Uterus (tissue), 4 donors: ENCODE measurements around the gene ARHGEF7. TPM values are rescaled to one million over a fixed set of nuclear protein-coding genes. Genes with fewer than 3 reads are reported as not detected.
"Not testable (repeated sequence)": the region's sequence is repeated elsewhere in the genome, so short reads cannot be mapped to it uniquely, and the experiment has no call there.

Experiments
- DNase-seq, 2 donors: peaks; one replicate each; pipeline ENCODE4 v3.0.0-alpha.2; 2019 to 2020
- H3K27ac ChIP-seq, 2 donors: fragments of 200-600 bp; sonication (generic); 1 replicate in 1 of 2; 2 replicates in 1 of 2; pipeline ENCODE4 v1.5.1; 2016 to 2018
- H3K27me3 ChIP-seq, 2 donors: fragments of 200-600 bp; sonication (generic); one replicate each; pipeline ENCODE4 v1.5.1; 2018 to 2019; ENCODE audit warnings: control low read depth in 1 of 2
- H3K36me3 ChIP-seq, 2 donors: fragments of 200-600 bp; sonication (generic); one replicate each; pipeline ENCODE4 v1.5.1; 2019; ENCODE audit warnings: control low read depth in 1 of 2
- H3K4me1 ChIP-seq, 2 donors: fragments of 200-600 bp; sonication (generic); one replicate each; pipeline ENCODE4 v1.5.1; 2018 to 2019; ENCODE audit warnings: control low read depth in 1 of 2
- H3K4me3 ChIP-seq, 2 donors: fragments of 200-600 bp; sonication (generic); 1 replicate in 1 of 2; 2 replicates in 1 of 2; pipeline ENCODE4 v1.5.1; 2018 to 2019; ENCODE audit warnings: mild to moderate bottlenecking in 1 of 2
- H3K9me3 ChIP-seq, 2 donors: fragments of 200-600 bp; sonication (generic); one replicate each; pipeline ENCODE4 v1.5.1; 2019; ENCODE audit warnings: control low read depth in 1 of 2
- CTCF ChIP-seq, 4 experiments: fragments of 200-600 bp in 2 of 4; fragments of 450-650 bp in 2 of 4; sonication (generic) in 2 of 4; IDR thresholded peaks; one replicate each; pipeline ENCODE4 v1.5.1; 2016 to 2019; ENCODE audit warnings: antibody characterized with exemption in 4 of 4, mild to moderate bottlenecking in 2 of 4, moderate library complexity in 1 of 4
- POLR2A ChIP-seq, 2 donors: fragments of 450-650 bp; IDR thresholded peaks; one replicate each; pipeline ENCODE4 v1.6.1; 2016; ENCODE audit warnings: antibody characterized with exemption in 2 of 2, mild to moderate bottlenecking in 1 of 2, moderate library complexity in 1 of 2
- intact Hi-C: fragments of 100-400 bp; cut with DNase I; formaldehyde crosslinking; loops from one replicate; pipeline ENCODE4 v1.15.1; 2023; ENCODE audit warnings: low total_unique reads
- total RNA-seq, 4 donors: library from RNA; depleted of rRNA in 3 of 4; stranded (reverse); fragments of >200 nt in 3 of 4; gene quantifications; one replicate each; pipeline versions ENCODE4 v1.1.0 to v1.2.4, GENCODE V29; 2014 to 2023
- donor health status: DM: yes; HTN: yes; CAD: no.

Gene ARHGEF7
- total RNA-seq, 4 donors from 2014 or later = 42.6 to 152 (median 127) TPM

GRCh38 chr13:111256458-111256857, 141.3 kb downstream of the ARHGEF7 start:
- Histone ChIP-seq H3K27ac (no peak overlapping the region), H3K4me1 (no peaks in the 10 kb centered on the region), H3K4me3 (no peak overlapping the region), H3K9me3 (no peaks in the 10 kb centered on the region), H3K27me3 (no peaks in the 10 kb centered on the region), H3K36me3 (no peaks in the 10 kb centered on the region)
- intact Hi-C loops = no loop called here
- no peak for TF ChIP-seq POLR2A (IDR thresholded peaks at IDR 0.05)
- no peak for TF ChIP-seq CTCF (IDR thresholded peaks at IDR 0.05)
- DNase-seq = no peak

GRCh38 chr13:111256946-111257345, 141.8 kb downstream of the ARHGEF7 start:
- H3K4me1 ChIP-seq = no peaks in the 10 kb centered on the region
- TF ChIP-seq CTCF (IDR thresholded peaks at IDR 0.05) = no peak
- no peak for DNase-seq
- H3K27ac ChIP-seq = no peak overlapping the region
- no peak overlapping the region for H3K4me3 ChIP-seq
- no peaks in the 10 kb centered on the region for H3K36me3 ChIP-seq
- intact Hi-C loops = no loop called here
- no peaks in the 10 kb centered on the region for H3K9me3 ChIP-seq
- H3K27me3 ChIP-seq = no peaks in the 10 kb centered on the region

GRCh38 chr13:111257899-111258298, 142.8 kb downstream of the ARHGEF7 start:
- H3K27ac ChIP-seq, H3K4me1 ChIP-seq, H3K4me3 ChIP-seq, H3K27me3 ChIP-seq, H3K9me3 ChIP-seq, intact Hi-C loops, H3K36me3 ChIP-seq, DNase-seq: not testable (repeated sequence)

- H3K27me3 ChIP-seq = no peaks in the 10 kb centered on the region
- no peak for DNase-seq
- intact Hi-C loops = no loop called here
- TF ChIP-seq POLR2A (IDR thresholded peaks at IDR 0.05) = no peak
- no peak for TF ChIP-seq CTCF (IDR thresholded peaks at IDR 0.05)
- no peak overlapping the region for H3K27ac ChIP-seq
- H3K4me1 ChIP-seq = no peaks in the 10 kb centered on the region
- H3K9me3 ChIP-seq = no peaks in the 10 kb centered on the region
- no peaks in the 10 kb centered on the region for H3K36me3 ChIP-seq
- no peak overlapping the region for H3K4me3 ChIP-seq
Observed at GRCh38 chr13:111258637-111259036, 143.5 kb downstream of the ARHGEF7 start.

GRCh38 chr13:111259058-111259457, 143.9 kb downstream of the ARHGEF7 start:
- H3K9me3 ChIP-seq = no peaks in the 10 kb centered on the region
- intact Hi-C loops = no loop called here

More at GRCh38 chr13:111259058-111259457, 143.9 kb downstream of the ARHGEF7 start:
- Histone ChIP-seq H3K4me1 (no peaks in the 10 kb centered on the region), H3K27me3 (no peaks in the 10 kb centered on the region), H3K36me3 (no peaks in the 10 kb centered on the region), H3K27ac (no peak overlapping the region), H3K4me3 (no peak overlapping the region)
- DNase-seq = no peak
- TF ChIP-seq POLR2A (IDR thresholded peaks at IDR 0.05) = no peak
- TF ChIP-seq CTCF (IDR thresholded peaks at IDR 0.05) = no peak
